Measurements from ENCODE around the gene CDC42EP4.
"Not testable (repeated sequence)": the region's sequence is repeated elsewhere in the genome, so short reads cannot be mapped to it uniquely, and the experiment has no call there.

The CDC42EP4 gene

DNA sequence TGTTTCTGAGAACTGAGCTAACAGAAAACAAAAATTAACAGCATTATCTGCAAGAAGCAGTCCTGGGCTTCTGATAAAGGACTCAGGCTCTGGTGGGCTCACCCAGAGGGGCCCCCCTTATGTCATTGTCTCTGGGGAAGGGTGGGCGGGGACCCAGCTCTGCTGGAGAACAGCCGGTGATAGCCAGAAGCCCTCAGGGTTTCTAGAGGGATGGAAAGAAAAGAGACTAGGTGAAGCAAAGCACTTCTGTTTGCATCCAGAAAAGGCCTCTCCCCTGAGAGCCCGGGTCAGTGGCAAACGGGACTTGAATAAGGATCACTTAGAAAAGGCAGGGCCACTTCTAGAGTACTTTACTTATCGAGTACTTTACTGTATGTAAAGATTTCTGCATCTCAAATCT is 7.0 kb upstream of the CDC42EP4 start:
- no peak for DNase-seq

DNA sequence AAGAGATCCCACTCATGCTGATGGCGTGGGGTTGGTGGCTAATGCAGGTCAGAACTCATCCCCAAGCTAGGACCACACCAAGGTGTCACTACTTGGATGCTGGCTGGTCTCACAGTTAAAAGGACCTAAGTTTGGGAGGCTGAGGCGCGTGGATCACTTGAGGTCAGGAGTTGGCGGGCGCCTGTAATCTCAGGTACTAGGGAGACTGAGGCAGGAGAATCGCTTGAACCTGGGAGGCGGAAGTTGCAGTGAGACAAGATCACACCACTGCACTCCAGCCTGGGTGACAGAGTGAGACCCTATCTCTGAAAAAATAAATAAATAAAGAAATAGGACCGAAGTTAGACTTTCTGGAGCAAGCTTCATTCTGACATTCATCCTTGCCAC is 6.6 kb upstream of the CDC42EP4 start:
- DNase-seq, result no peak

DNA sequence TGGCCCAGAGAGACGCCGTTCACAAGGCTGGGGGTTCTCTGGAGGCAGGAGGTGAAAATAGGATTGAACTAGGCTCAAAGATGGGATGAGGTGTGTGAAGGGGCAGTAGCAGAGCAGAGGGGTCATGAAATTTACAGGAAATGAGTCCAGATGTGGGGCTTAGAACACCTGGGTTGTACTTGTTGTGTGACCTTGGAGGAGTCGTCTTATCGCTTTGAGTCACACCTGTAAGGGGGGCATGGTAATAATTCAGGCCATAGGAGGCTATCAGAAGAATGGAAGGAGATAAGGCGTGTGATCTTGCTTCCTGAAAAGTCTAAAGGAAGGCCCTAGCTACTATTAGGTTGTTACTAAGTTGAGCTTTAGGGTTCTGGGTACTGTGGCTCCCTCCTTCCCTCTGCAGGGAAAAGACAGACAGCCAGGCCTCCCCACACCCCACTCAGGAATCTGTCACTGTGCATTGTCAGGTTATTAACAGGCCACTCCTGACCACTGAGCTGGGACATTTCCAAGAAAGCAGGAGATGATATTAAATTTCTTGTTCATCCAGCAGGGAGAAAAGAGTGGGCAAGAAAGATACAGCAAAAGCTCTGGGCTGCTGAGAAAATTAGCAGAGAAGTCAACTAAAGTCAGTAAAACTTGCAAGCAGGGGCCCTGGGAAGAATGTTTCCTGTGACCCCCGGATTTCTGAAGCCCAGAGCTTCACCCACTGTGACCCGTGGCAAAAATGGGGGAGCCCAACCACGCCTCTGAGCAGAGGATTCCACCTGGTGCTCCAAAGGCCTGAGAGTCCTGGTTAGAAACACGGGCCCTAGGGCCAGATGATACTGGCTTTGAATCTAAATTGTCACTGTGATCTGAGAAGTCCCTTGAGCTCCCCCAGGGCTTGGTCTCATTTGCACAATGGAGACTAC is 6.0 kb upstream of the CDC42EP4 start:
- no peak for DNase-seq

DNA sequence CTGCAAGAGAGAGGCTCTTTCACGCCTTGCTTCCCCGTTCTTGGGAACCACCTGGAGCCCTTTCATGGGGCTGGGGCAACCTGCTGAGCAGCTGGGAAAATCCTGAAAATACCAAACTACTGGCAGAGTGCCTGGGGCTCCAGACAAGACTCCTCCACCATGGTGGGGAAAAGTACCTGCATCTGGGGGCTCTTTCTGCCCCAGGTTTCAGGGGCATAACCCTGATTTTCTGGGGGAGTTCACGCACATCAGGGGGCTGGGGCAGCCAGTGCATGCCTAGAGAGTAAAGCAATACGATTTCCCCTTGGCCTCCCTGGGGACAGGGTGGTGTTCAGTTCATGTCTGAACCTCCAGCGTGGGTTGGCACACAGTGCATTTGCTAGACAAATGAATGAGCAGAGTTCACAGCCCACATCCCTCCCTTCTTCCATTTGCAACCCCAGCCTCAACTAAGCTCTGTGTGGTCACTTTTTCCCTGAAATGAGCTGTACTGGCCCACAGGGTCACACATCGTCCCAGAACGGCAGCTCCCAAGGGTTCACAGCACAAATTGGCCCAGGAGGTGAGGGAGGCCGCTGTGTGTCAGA is 5.2 kb upstream of the CDC42EP4 start:
- no peak for DNase-seq

DNA sequence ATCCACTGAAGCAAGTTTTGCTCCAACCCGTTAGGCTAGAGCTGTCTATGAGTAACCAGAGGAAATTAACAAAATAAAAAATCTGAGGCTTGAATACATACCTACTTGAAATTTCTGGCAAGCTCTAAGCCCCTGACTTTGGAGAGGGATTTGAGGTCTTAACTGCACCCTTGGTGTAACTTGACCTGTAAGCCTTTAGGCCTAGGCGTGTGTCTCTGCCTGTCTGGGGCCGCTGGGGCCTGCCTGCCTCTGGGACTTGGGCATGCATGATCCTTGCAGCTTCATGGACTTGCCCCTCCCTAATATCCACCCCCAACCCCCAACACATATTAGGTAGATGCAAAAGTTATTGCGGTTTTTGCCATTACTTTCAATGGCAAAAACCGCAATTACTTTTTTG is 3.7 kb upstream of the CDC42EP4 start:
- DNase-seq, result no peak

DNA sequence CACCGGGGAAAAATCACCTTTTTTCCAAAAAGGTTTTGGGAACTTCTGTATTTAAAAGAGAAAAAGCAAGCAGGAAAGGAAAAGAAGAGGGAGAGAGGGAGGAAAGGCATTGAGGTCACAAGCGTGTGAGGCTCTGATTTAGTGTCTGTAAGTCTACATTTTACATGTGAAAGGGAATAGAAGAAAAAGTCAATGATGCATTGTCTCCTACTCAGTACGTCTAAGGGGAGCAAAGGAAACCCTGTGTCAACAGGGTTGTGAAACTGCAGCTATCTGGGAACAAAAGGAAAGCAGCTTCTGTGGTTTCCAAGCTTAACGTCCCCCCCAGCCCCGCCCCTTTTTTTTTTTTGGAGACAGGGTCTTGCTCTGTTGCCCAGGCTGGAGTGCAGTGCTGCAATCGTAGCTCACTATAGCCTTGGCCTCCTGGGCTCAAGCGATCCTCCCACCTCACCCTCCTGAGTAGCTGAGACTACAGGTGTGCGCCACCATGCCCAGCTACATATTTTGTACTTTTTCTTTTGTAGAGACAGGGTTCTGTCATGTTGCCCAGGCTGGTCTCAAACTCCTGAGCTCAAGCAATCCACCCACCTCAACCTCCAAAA is 1.8 kb upstream of the CDC42EP4 start:
- no peak for DNase-seq

DNA sequence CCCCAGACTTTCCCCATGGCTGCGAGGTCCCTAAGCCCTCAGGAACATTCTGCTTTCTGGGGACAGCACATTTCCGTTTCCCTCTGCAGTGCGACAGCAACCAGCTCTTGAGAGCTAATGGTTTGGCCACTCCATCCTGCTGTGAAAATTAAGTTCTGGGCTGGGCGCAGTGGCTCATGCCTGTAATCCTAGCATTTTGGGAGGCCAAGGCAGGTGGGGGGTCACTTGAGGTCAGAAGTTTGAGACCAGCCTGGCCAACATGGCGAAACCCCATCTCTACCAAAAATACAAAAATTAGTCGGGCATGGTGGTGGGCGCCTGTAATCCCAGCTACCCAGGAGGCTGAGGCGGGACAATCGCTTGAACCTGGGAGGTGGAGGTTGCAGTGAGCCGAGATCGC is 1.1 kb upstream of the CDC42EP4 start:
- not testable (repeated sequence) for DNase-seq

DNA sequence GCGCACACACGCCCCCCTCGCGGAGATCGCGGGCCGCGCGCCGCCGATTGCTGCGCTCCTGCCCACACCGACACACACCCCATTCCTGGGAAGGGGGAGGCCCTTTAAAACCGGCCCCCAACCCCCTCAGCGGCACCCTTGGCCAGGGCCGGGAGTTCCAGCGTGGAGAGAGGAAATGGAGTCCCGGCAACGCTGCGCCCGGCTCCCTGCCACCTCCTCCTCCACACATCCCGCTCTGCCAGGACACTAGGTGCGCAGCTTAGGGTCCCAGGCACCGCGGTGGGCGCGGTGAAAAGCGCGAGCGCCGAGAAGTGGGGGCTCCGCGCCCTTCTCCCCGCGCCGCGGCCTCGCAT is 397 bp downstream of the CDC42EP4 start:
- DNase-seq, result no peak

DNA sequence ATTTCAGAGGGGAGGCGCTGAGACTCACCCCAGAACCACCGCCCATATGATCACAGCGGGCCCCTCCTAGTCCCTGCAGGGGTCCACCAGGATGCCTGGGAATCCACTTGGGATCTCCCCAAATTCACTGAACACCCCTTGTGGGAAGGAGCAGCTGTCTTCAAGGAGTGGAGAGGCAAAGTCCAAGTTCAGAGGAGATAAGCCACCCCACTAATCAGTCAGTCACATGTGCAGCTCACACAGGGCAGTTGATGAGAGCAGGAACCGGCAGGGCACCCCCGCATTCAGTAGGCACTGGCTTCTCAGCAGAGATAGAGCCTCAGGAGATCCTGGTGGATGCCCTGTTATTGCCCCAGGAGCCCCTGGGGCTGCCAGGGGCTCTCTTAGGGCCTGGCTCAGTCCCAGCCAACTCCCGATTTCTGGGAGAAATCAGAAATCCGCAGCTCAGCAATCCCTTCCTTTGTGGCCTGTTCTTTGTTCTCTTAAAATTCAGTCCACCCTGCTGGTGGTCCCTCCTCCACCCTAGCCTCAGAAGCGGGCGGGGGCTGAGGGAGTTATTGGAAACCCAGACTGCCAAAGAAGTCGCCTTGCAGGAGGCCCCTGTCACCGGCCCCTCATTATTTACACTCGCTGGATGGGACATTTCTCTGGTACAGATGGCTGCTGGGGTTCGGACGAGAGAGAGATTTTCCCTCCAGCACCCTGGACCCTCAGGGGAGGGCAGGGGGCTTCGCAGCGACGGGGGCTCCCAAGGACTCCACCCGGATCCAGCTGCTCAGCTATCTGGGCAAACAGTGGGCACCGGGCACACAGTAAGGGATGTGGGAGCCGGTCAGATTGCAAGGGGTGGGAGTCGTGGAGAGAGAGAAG is 1.8 kb downstream of the CDC42EP4 start:
- no peak for DNase-seq

DNA sequence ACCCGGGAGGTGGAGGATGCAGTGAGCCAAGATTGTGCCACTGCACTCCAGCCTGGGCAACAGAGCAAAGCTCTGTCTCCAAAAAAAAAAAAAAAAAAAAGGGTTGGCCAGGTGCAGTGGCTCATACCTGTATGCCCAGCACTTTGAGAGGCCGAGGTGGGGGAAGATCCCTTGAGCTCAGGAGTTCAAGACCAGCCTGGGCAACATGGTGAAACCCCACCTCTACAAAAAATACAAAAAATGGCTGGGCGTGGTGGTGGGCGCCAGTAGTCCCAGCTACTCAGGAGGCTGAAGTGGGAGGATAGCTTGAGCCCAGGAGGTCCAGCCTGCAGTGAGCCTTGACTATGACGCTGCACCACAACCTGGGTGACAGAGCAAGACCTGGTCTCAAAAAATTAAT is 2.8 kb downstream of the CDC42EP4 start:
- not testable (repeated sequence) for DNase-seq

DNA sequence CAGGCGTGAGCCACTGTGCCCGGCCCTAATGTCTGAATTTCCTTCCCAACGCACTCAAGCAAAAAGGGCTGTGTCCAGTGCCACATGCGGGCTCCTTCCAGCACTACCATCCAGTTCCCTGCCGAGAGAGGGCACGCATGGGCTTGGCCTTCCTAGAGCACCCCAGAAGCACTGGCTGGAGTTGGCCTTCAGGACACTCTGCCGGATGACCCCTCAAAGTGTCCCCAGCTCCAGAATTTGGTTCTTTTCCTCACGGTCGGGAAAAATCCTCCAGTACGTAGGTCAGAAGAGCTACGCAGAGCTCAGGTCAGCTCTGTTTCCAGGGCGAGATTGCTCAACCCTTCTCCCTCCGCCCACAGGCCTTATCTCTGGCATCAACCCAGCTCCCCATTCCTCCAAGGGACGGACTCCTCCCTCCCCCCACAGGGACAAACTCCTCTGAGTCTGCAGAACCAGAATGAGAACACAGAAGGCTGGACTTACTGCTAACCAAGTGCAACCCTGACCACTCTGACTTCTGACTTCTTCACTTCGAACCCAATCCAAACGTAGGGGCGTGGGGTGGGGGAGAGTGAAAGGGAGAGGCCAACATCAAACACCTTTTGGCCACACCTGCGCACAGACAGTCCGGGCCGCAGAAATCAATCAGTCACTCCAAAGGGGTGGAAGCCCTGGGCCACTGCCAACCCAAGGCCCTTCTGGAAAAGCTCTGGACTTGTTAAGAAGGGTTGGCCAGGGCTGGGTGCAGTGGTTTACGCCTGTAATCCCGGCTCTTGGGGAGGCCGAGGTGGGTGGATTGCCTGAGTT is 3.6 kb downstream of the CDC42EP4 start:
- no peak for DNase-seq

DNA sequence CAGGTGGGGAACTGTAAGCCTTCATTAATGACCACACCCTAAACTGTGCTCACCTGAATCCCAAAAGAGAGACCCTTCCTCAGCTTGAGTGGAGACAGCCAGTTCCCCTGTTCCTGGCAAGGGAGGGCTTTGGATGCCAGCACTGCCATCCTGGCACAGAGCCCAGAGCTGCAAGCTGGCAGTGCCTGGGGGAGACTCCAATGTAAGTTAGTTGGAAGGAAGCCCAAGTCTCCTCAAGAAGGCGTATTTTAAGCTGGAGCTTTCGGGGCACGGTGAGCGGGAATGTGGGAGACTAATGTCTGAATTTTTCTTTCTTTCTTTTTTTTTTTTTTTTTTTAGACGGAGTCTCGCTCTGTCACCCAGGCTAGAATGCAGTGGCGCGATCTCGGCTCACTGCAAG is 4.7 kb downstream of the CDC42EP4 start:
- DNase-seq, result no peak

DNA sequence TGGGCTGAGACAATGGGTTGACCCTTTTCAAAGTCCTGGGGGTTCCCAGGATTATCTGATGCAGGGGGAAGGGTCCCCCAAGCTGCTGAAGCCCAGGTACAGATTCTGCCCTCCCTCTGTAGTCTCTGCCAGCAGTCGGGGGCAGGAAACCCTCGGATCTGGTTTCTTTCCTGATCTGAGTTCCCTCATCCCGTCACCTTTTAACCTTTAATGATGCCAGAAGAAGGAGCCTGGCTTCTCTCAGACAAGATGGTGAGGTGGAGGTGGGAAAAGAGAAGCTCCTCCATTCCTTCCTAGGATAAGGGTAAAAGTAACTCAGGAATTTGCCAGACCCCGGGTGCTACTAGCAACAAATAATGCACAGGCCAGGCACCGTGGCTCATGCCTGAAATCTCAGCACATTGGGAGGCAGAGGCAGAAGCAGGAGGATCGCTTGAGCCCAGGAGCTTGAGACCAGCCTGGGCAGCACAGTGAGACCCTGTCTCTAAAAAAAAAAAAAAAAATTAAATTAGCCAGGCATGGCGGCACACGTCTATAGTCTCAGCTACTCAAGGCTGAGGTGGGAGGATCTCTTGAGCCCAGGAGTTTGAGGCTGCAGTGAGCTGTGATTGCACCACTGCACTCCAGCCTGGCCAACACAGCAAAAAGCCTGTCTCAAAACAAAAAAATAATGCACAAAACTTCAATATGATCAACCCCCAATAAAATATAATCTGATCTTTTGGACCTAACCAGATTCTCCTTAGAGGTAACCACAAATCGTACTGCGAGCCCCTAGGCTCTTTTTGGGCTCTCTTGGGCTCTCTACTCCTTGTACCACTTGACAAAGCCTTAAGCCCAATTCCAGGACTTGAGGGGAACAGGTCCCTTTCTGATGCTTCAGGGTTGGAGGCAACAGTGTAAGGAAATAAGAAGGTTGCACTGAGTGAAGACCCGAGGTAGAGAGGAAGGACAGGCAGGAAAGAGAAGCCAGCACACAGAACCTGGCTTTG is 5.7 kb downstream of the CDC42EP4 start:
- no peak for DNase-seq

DNA sequence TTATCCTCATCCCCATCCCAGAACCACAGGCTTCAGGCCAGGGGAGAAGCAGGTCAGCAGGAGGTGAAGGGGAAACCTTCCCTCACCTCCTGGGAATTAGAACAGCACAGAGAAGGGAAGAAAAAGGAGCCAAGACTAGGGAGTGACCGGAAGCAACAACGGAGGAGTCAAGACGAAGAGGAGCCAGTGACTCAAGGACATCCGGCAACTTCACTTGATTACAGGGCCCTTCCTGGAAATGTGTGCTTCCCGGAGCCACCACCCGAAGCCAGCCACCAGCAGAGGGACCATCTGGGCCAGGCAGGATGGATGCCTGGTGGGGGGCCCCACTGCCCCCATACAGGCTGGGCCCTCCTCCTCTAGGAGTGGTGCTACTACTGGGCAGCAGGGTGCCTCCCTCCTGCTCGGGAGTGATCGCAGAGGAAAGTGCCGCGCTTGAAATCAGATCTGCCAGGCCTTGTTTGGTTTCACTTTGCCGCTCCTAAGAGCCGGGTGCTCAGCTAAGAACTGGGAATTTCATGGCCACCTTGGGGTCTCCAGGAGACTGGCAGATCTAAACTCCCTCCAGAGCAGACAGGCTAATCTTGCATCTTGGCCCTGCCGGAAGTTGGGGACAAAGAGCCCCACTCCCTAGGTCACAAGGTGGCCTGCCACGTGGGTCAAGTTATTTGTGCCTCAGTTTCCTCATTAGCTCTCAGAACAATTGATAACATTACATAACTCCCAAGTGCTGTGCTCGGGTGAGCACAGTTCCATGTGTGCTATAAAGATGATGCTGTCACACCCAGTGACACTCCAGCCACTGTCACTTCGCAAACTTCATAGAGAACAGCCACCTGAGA is 6.6 kb downstream of the CDC42EP4 start:
- no peak for DNase-seq

DNA sequence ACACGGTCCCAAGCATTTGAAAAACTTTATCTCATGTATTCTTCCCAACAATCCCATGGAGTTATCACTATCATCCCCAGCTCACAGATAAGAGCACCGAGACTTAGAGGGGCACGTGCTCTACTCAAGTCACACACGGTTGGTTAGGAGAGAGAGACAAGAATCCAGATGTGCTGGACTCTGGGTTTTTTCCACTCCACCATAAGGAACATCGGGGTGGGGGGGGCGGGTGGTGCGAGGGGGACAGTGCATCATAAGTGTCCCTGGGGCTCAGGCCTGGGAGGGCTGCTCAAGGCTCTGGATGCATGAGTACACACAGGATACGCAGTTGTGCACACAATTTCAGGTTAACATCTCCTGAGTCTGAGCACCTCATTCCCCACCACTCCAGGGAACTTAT is 7.4 kb downstream of the CDC42EP4 start:
- DNase-seq, result no peak

DNA sequence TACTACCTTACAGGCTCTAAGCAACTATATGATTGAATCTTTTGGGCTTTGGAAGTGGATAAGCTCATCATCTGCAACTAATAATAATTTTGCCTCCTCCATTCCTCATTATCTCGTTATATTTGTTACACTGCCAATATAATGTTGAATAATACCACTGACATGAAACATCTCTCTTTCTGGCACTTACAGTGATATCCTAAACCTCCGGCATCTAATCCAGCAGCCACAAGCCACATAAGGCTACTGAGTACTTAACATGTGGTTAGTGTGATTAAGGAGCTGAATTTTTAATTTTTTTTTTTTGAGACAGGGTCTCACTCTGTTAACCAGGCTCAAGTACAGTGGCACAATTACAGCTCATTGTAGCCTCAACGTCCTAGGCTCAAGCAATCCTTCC is 9.6 kb downstream of the CDC42EP4 start:
- DNase-seq, result no peak

DNA sequence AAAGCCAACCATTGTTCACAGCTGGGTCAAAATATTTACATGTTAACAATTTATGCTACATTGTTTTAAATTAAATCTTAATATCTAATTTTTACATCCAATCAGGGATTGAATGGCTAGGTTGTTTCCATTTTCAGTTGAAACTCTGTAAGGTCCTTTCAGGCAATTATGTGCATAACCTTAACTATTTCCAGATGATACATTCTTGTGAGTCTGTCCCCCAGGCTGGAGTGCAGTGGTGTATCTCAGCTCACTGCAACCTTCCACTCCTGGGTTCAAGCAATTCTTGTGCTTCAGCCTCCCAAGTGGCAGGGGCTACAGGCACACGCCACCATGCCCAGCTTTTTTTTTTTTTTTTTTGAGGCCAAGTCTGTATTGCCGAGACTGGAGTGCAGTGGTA is 10.4 kb downstream of the CDC42EP4 start:
- no peak for DNase-seq

DNA sequence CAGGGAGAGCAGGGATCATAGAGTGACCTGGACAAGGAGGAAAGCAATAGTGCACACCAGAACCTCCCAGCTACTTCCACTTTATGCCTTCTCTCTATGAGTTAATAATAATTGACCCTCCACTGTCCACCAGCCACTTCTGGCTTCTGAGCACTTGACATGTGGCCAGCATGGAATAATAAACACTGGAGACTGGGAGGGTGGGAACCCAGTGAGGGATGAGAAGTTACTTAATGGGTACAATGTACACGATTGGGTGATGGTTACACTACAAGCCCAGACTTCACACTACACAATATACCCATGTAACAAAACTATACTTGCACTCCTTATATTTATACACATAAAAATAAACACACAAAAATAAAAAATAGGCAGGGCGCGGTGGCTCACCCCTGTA is 11.4 kb downstream of the CDC42EP4 start:
- DNase-seq, result no peak

DNA sequence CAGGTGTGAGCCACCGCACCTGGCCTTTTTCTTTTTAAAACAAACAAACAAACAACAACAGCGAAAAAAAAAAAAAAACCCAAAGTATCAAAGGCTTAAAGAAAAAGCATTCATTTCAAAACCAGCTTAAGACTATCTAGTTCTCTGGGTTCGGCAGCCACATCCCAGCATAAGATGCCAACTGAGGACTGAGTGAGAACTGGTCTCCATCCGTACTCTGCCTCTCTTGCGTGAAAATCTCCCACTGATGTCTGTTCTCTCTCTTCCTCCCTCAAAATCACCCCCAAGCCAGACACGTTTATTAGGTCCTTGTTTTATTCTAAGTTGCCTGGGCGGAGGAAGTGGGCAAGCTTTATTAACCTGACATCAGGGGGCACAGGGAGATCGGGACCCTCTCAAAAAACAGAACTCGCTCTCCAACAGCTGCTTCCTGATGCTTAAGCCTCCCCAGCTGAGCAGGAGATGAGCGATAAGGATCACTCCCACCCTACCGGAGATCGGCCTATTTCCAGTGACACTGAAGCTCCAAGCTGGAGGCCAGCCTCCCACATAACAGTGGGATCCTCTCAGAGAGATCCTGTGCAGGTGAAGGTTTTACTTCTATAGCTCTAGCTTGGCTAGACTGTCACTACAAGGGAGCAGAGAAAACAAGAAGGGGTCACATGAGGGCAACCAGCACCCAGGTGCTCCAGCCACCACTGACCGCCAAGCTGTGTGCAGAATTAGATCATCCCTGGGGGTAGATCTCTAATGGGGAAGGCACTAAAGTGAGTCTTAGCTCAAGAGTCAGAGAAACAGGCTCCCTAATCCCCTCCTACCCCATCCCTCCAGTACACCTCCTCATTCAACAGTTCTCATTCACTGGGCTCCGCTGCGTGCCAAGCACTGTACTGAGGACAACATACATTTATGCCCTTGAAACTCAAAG is 13.6 kb downstream of the CDC42EP4 start:
- no peak for DNase-seq
